GM19328 (cell line): ENCODE data around the gene PCDHGB4.
"Not testable (repeated sequence)": the region's sequence is repeated elsewhere in the genome, so short reads cannot be mapped to it uniquely, and the experiment has no call there.

Source experiments
- ATAC-seq: cut with Tn5 transposase; IDR thresholded peaks from one replicate; pipeline ENCODE4 v1.9.1; 2021; ENCODE audit warnings: mild to moderate bottlenecking, moderate library complexity; ENCODE audit not compliant: unreplicated experiment

Gene PCDHGB4

GRCh38 chr5:141397756-141398551, 10.5 kb downstream of the PCDHGB4 start, which contains the start of gene PCDHGB5:
Gene PCDHGB5, plus strand, starts transcription at chr5:141397947. Its CDS starts 181 bp downstream, at chr5:141398128.
- ATAC-seq, result peak; percentile 93

GRCh38 chr5:141398608-141399007, 11.1 kb downstream of the PCDHGB4 start:
- ATAC-seq, result no peak

GRCh38 chr5:141399555-141400258, 12.2 kb downstream of the PCDHGB4 start:
- ATAC-seq, result no peak

GRCh38 chr5:141402553-141403243, 15.2 kb downstream of the PCDHGB4 start, which contains the start of gene PCDHGA9:
Gene PCDHGA9, plus strand, starts transcription at chr5:141402778. Its CDS starts 175 bp downstream, at chr5:141402953.
- no peak for ATAC-seq

GRCh38 chr5:141403387-141403786, 15.9 kb downstream of the PCDHGB4 start:
- no peak for ATAC-seq

- peak; percentile 76 for ATAC-seq
These were observed 20.4 kb downstream of the PCDHGB4 start, which contains the start of gene PCDHGB6 for GRCh38 chr5:141407790-141408505. Gene PCDHGB6, plus strand, starts transcription at chr5:141408021. Its CDS starts 182 bp downstream, at chr5:141408203.

- ATAC-seq, result no peak
These were observed 22.3 kb downstream of the PCDHGB4 start for GRCh38 chr5:141409598-141410306.

GRCh38 chr5:141411575-141411974, 24.1 kb downstream of the PCDHGB4 start:
- no peak for ATAC-seq

GRCh38 chr5:141412854-141413539, 25.5 kb downstream of the PCDHGB4 start, which contains the start of gene PCDHGA10:
Gene PCDHGA10, plus strand, starts transcription at chr5:141412987. Its CDS starts 189 bp downstream, at chr5:141413176.
- no peak for ATAC-seq

- ATAC-seq, result no peak
These were observed 26.1 kb downstream of the PCDHGB4 start for GRCh38 chr5:141413540-141414069.

GRCh38 chr5:141414548-141415274, 27.2 kb downstream of the PCDHGB4 start:
- ATAC-seq, result not testable (repeated sequence)

GRCh38 chr5:141415275-141415618, 27.7 kb downstream of the PCDHGB4 start:
- not testable (repeated sequence) for ATAC-seq

GRCh38 chr5:141417494-141418172, 30.1 kb downstream of the PCDHGB4 start, which contains the start of gene PCDHGB7:
Gene PCDHGB7, plus strand, starts transcription at chr5:141417677. Its CDS starts 183 bp downstream, at chr5:141417860.
- ATAC-seq, result peak; percentile 61

- ATAC-seq, result no peak
These were observed 31.8 kb downstream of the PCDHGB4 start for GRCh38 chr5:141419074-141419880.

- no peak for ATAC-seq
These were observed 33.5 kb downstream of the PCDHGB4 start, which contains the start of gene PCDHGA11 for GRCh38 chr5:141420855-141421488. Gene PCDHGA11, plus strand, starts transcription at chr5:141421051. Its CDS starts 177 bp downstream, at chr5:141421228.

- no peak for ATAC-seq
These were observed 34.0 kb downstream of the PCDHGB4 start for GRCh38 chr5:141421489-141421855.
